ENCODE measurements around the gene FADS2. TPM values are rescaled to one million over a fixed set of nuclear protein-coding genes. Genes with fewer than 3 reads are reported as not detected.

The FADS2 gene
- polyA plus RNA-seq, 1 experiment, result 327 TPM

DNA sequence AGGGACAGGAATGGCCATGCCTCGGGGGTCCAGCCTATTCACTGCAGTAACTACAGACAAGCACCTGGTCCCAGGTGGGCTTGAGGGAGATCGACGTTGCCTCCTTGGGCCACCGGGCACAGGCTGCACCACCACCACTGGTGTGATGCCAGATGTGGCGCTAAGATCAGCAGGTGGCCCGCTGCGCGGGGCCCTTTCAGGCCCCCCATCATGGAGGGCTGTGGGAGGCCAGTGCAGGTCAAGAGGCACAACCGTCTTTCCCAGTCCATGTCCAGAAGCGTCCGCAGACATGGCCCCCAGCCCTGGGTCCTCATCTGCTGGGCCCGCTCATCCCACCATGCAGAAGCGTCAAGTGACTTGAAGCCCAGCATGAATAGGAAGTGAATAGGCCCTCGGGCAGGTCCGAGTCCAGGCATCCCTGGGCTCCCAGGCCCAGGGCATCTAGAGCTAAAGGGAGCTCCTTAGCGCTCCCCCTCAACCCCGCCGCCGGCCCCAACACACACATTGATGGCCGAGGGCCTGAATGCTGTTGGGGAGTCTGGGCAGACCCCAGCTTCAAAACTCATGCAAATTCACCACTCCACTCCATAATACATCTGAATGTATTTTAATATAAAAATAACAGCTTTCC lies 45.0 kb downstream of the FADS2 start:
- peaks cover 22% of the 10 kb centered on the region for H3K36me3 ChIP-seq (ENCODE audit: control insufficient read depth, insufficient read depth, low read length)
- H3K27me3 ChIP-seq (ENCODE audit: control insufficient read depth, insufficient read depth, low read length), result no peaks in the 10 kb centered on the region
- ChIA-PET POLR2A (interaction anchor here (0.6 kb wide), 1 partner anchor 792 kb away, joined by 3 read pairs; the partner anchor contains the start of gene C11orf98), CTCF (interaction anchor here (1.0 to 6.7 kb wide), 5 partner anchors 25 to 234 kb away, joined by 3 to 69 read pairs (median 15); no protein-coding TSS in a partner anchor)
- TF ChIP-seq, protein P1, sequence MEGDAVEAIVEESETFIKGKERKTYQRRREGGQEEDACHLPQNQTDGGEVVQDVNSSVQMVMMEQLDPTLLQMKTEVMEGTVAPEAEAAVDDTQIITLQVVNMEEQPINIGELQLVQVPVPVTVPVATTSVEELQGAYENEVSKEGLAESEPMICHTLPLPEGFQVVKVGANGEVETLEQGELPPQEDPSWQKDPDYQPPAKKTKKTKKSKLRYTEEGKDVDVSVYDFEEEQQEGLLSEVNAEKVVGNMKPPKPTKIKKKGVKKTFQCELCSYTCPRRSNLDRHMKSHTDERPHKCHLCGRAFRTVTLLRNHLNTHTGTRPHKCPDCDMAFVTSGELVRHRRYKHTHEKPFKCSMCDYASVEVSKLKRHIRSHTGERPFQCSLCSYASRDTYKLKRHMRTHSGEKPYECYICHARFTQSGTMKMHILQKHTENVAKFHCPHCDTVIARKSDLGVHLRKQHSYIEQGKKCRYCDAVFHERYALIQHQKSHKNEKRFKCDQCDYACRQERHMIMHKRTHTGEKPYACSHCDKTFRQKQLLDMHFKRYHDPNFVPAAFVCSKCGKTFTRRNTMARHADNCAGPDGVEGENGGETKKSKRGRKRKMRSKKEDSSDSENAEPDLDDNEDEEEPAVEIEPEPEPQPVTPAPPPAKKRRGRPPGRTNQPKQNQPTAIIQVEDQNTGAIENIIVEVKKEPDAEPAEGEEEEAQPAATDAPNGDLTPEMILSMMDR (IDR thresholded peaks at IDR 0.05; ENCODE audit: insufficient read depth, low read depth, low read length), result no peak
- DNase-seq (ENCODE audit: low read depth), result no peak
- H3K4me3 ChIP-seq (ENCODE audit: low read depth, low read length), result no peak overlapping the region

DNA sequence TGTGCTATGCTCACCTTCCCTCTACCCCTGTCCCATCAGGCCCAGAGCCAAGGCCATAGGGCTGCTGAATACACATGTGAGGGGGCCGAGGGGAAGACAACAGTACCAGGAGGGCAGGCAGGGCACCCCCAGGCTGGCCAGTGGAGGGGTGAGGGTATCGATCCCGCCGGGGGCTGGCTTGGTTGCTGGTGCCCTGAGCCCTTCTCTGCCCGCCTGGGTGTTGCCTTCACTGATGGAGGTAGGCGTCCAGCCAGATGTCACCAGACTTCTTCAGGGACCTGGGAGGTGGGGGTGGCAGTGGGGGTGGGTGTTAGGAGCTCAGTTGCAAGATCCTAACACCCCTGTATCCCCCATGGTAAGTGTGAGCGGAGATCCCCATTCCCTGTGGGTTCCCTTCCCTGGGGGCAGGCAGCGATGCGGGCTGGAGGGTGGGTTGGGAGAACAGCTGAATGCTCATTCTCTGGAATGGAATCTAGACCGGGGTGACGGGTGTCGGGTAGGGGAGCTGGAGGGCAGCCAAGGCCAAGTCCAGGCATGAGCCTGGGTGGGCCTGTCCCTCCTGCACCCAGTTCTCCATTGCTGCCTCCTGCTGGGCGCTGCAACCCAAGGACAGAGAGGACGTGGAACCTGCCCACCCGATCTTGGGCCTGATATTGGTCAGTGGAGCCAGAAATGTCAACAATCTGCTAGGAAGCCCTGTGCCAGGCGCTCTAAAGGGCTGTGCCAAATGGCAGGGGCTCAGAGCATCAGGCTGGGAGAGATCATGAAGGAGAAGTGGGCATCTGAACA lies 45.7 kb downstream of the FADS2 start:
- no peak for DNase-seq (ENCODE audit: low read depth)
- ChIA-PET CTCF (interaction anchor here (1.0 to 6.7 kb wide), 6 partner anchors 15 to 234 kb away, joined by 3 to 69 read pairs (median 10); no protein-coding TSS in a partner anchor), POLR2A (interaction anchor here (0.6 kb wide), 1 partner anchor 791 kb away, joined by 3 read pairs; the partner anchor contains the start of gene C11orf98)

DNA sequence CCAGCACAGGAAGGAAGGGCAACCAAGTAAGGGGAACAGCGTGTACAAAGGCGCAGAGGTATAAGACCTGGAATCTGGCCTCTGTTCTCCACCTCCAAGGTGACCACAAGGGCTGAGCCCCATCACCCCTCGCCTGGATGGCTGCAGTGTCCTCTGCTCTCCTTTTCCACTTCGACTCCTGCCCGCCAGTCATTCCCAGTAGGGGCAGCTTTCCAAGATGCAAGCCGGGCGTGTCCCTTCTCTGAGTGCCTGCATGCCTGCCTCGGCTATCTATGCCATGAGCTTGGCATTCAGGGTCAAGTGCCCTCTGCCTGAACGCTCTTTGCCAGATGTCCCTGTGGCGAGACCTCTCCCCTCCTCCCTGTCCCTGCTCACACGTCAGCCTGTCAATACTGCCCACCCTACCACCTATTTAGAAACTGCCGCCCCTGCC lies 46.3 kb downstream of the FADS2 start:
- Histone ChIP-seq H3K4me3 (ENCODE audit: low read depth, low read length) (no peak overlapping the region), H3K27me3 (ENCODE audit: control insufficient read depth, insufficient read depth, low read length) (no peaks in the 10 kb centered on the region), H3K36me3 (ENCODE audit: control insufficient read depth, insufficient read depth, low read length) (peaks cover 32% of the 10 kb centered on the region)
- no peak for DNase-seq (ENCODE audit: low read depth)
- CTCF ChIA-PET, result interaction anchor here (0.8 to 6.7 kb wide), 7 partner anchors 14 to 233 kb away, joined by 3 to 69 read pairs (median 6); partner anchors contain the start of gene FTH1
- TF ChIP-seq, protein P1 (IDR thresholded peaks at IDR 0.05; ENCODE audit: insufficient read depth, low read depth, low read length), result no peak
- POLR2A ChIA-PET, result no interaction called here

More for the DNA sequence above, 45.7 kb downstream of the FADS2 start:
- Histone ChIP-seq H3K27me3 (ENCODE audit: control insufficient read depth, insufficient read depth, low read length) (no peaks in the 10 kb centered on the region), H3K4me3 (ENCODE audit: low read depth, low read length) (no peak overlapping the region), H3K36me3 (ENCODE audit: control insufficient read depth, insufficient read depth, low read length) (peaks cover 29% of the 10 kb centered on the region)
- TF ChIP-seq, protein P1 (IDR thresholded peaks at IDR 0.05; ENCODE audit: insufficient read depth, low read depth, low read length), result no peak

DNA sequence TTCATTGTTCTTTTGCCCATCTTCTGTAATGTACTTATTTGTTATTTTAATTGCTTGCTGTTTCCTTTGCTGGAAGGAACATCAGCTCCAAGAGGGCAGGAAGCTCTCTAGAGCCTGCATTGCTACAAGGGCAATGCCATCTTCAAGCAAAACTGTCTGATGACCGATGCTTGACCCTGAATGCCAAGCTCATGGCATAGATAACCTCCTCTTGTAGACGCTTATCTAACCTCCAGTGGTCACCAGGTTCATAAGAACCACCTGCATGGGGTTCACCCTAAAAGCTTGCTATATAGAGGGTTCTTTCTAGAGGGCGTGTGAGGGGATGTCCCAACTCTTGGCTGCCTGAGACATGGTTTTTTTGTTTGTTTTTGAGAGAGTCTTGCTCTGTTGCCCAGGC lies 46.8 kb downstream of the FADS2 start:
- no peaks in the 10 kb centered on the region for H3K27me3 ChIP-seq (ENCODE audit: control insufficient read depth, insufficient read depth, low read length)
- ChIA-PET CTCF (interaction anchor here (0.8 to 6.7 kb wide), 8 partner anchors 14 to 233 kb away, joined by 3 to 69 read pairs (median 4); partner anchors contain the start of gene FTH1), POLR2A (no interaction called here)
- H3K36me3 ChIP-seq (ENCODE audit: control insufficient read depth, insufficient read depth, low read length), result peaks cover 32% of the 10 kb centered on the region
- TF ChIP-seq, protein P1 (IDR thresholded peaks at IDR 0.05; ENCODE audit: insufficient read depth, low read depth, low read length), result no peak
- H3K4me3 ChIP-seq (ENCODE audit: low read depth, low read length), result no peak overlapping the region
- no peak for DNase-seq (ENCODE audit: low read depth)

DNA sequence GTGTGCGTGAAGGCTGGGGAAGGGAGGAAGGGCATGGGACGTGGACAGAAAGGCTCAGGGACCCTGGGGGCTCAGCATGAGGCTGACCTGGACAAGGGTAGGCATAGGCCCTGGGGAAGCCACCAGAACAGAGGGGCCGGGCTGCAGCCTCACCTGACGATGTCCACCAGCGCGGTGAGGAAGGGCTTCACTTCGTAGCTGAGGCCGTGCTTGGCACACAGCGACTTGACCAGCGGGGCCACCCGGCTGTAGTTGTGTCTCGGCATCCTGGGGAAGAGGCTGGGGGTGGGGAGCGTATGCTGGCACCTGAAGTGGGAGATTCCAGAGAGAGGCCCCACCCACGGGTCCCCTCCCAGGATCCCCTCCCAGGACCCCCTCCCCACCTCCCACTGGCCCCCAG lies 47.6 kb downstream of the FADS2 start:
- peaks cover 32% of the 10 kb centered on the region for H3K36me3 ChIP-seq (ENCODE audit: control insufficient read depth, insufficient read depth, low read length)
- H3K27me3 ChIP-seq (ENCODE audit: control insufficient read depth, insufficient read depth, low read length), result no peaks in the 10 kb centered on the region
- CTCF ChIA-PET, result interaction anchor here (0.6 to 6.7 kb wide), 8 partner anchors 11 to 232 kb away, joined by 3 to 69 read pairs (median 6); no protein-coding TSS in a partner anchor
- TF ChIP-seq, protein P1 (IDR thresholded peaks at IDR 0.05; ENCODE audit: insufficient read depth, low read depth, low read length), result no peak
- POLR2A ChIA-PET, result no interaction called here
- DNase-seq (ENCODE audit: low read depth), result no peak
- no peak overlapping the region for H3K4me3 ChIP-seq (ENCODE audit: low read depth, low read length)
